Astrocyte of the spinal cord (primary cell): ENCODE data around the gene IMP3.
"Not testable (repeated sequence)": the region's sequence is repeated elsewhere in the genome, so short reads cannot be mapped to it uniquely, and the experiment has no call there.

Source experiments
- DNase-seq: peaks from one replicate; pipeline ENCODE4 v3.0.0; 2011; ENCODE audit warnings: low read depth, low spot score
- H3K4me3 ChIP-seq: 2 replicates; pipeline ENCODE4 v1.5.1; 2011; ENCODE audit warnings: low read depth, mild to moderate bottlenecking, low read length, moderate library complexity
- in situ Hi-C: cut with HindIII; loops from 2 replicates; pipeline ENCODE4 v1.10.0; 2017; ENCODE audit warnings: low sequenced_read_pairs
- TF ChIP-seq, protein P1 (sequence below): IDR thresholded peaks from 2 replicates; pipeline ENCODE4 v1.5.1; 2012; ENCODE audit warnings: low read depth, mild to moderate bottlenecking, low read length, inconsistent platforms

IMP3 gene

DNA sequence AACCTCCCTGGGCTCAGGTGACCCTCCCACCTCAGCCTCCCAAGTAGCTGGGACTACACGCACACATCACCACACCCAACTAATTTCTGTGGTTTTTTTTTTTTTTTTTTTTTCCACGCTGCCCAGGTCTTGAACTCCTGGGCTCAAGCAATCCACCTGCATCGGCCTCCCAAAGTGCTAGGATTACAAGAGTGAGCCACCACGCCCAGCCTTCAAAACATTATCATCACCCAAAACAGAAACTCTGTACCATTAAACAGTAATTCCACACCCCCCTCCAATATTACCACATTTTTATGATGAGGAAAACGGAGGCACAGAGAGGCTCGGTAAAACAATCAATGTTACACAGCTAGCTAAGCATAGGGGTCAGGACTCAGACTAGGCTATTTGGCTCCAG, 4.0 kb downstream of the IMP3 start:
- H3K4me3 ChIP-seq = no peak overlapping the region
- DNase-seq = no peak
- in situ Hi-C loops = no loop called here
- TF ChIP-seq, protein P1, sequence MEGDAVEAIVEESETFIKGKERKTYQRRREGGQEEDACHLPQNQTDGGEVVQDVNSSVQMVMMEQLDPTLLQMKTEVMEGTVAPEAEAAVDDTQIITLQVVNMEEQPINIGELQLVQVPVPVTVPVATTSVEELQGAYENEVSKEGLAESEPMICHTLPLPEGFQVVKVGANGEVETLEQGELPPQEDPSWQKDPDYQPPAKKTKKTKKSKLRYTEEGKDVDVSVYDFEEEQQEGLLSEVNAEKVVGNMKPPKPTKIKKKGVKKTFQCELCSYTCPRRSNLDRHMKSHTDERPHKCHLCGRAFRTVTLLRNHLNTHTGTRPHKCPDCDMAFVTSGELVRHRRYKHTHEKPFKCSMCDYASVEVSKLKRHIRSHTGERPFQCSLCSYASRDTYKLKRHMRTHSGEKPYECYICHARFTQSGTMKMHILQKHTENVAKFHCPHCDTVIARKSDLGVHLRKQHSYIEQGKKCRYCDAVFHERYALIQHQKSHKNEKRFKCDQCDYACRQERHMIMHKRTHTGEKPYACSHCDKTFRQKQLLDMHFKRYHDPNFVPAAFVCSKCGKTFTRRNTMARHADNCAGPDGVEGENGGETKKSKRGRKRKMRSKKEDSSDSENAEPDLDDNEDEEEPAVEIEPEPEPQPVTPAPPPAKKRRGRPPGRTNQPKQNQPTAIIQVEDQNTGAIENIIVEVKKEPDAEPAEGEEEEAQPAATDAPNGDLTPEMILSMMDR = no peak

DNA sequence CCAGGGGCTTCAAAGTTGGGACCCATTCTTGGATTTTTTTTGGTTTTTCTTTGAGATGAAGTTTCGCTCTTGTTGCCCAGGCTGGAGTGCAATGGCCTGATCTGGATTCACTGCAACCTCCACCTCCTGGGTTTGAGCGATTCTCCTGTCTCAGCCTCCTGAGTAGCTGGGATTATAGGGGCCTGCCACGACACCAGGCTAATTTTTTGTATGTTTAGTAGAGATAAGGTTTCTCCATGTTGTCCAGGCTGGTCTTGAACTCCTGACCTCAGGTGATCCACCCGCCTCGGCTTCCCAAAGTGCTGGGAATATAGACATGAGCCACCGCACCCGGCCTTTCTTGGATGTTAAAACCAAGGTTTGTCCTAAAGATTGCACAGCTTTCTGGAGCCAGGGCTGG, 6.1 kb downstream of the IMP3 start:
- H3K4me3 ChIP-seq, DNase-seq, in situ Hi-C loops: not testable (repeated sequence)

DNA sequence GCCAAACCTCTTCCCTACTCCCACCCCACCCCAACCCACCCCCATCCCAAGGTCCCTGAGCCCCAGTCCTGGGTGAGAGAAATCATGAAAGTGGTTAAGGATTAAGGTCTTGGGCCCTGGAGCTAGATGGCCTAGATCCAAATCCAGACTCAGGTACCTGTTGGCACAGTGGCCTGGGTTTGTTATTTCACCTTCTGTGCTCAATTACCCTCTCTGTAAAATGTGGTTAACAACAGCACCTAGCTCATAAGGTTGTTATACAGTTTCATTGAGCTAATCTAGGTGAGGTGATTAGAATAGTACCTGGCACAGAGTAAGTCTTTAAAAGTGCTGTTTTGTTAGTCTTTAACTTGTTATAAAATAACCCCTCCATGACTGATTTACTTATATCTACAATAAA, 8.1 kb downstream of the IMP3 start:
- DNase-seq = no peak
- no peak overlapping the region for H3K4me3 ChIP-seq
- in situ Hi-C loops = no loop called here
- TF ChIP-seq, protein P1 = no peak

DNA sequence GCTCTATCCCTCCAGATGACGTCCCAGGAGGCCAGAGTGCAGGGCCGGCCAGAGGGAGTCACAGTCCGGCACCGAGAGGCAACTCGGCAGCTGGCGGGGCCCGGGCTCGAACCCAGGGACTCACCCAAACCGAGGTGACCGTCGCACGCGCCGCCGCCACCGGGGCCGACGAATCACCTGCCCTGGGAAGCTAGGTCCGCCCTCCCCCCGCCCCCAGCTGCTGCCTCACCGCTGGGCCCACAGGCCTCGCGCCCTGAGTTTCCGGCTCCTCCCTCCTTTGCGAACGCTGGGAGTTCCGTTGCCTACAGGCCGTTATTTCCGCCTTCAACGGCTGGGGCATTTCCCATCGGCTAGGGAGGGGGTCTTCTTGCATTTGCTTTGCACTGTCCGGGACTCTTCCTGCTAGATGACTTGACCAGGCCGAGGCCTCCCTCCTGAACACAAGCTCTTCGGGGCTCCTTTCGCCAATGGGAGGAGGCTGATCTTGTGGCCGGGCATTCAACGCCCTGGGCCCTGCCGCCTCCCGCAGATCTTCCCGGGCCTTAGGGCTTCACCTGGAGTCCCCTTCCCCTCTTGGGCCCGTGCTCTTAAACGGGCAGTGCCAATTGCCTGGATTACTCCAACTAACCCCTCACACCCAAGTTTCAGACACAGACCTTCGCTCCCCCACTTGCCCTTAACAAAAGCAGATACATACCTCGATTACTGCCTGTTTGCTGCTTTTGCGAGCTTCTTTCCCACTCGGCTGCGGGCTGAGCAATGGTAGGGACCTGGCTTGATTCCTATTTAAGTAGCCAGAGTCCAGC, 14.3 kb downstream of the IMP3 start, which contains the start of gene SNUPN:
Gene SNUPN, minus strand, starts transcription at position 184 of the 806 bp plus-strand sequence. CDS start 4,674 bp downstream, outside the sequence.
- TF ChIP-seq, protein P1 = no peak
- H3K4me3 ChIP-seq = peak within 1 kb of the TSS; percentile 88
- peak; percentile 93 for DNase-seq
- in situ Hi-C loops = no loop called here

DNA sequence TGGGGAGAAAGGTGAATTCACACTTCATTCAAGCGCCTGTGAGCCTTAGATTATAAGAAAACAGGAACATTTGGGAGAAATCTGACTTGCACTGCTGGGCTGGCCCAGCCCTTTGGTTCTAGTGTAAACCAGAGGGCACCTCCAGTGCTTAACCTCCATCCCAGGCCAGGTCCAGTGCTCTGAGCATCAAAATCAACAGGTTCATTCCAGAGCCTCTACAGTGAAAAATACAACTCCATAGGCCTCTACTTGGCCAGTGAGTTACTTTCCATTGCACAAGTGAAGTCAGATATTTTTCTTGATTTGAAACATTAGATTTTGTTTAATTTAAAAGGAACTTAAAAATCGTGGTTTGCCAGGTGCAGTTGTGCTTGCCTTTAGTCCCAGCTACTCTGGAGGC, 17.5 kb downstream of the IMP3 start:
- no peak overlapping the region for H3K4me3 ChIP-seq
- DNase-seq = no peak
- TF ChIP-seq, protein P1 = no peak
- in situ Hi-C loops = no loop called here

DNA sequence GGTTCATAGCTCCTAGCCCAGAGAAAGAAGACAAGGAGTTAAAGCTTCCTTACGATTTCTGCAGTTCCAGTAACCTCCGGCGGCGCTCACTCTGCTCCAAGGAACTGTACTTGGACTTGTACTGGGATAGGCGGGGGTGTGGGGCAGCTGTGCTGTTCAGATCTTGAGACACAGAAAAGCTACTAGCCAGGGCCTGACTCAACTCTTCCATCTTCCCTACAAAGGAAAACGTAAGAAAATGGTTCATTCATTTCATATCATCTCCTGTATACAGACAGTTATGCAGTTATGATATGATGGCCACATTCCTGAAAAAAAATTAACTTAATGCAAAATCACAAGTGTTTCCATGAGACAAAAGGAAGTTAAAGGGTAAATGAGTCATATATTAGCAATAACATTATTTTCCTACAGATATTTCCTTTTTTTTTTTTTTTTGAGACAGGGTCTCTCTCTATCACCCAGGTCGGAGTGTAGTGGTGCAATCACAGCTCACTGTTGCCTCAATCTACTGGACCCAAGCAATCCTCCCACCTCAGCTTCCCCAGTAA, 19.1 kb downstream of the IMP3 start:
- in situ Hi-C loops = no loop called here
- DNase-seq = peak; percentile 85
- no peak overlapping the region for H3K4me3 ChIP-seq
- TF ChIP-seq, protein P1 = peak; percentile 17
